GM12878 (cell line): ENCODE measurements around the gene ST8SIA1. TPM values are rescaled to one million over a fixed set of nuclear protein-coding genes. Genes with fewer than 3 reads are reported as not detected.

Experiments used
- ATAC-seq: fragments of 200-7000 bp; cut with Tn5 transposase; 3 replicates; pipeline ENCODE4 v1.9.1; 2020; ENCODE audit warnings: mild to moderate bottlenecking, moderate library complexity
- BruUV-seq: library from RNA; stranded (reverse); fragments of 400-500 nt; replicated peaks from 2 replicates; lab custom pipeline; 2021; lab: Mats Ljungman, UMichigan
- CTCF ChIA-PET: fragments of 300-600 bp; sonication (Branson Sonifier 250); formaldehyde crosslinking; extraction: SDS; loops from one replicate; lab custom pipeline; 2021; ENCODE audit warnings: inconsistent platforms; lab: Yijun Ruan, JAX
- POLR2A ChIA-PET: fragments of 350-600 bp; formaldehyde crosslinking; extraction: SDS; loops from one replicate; lab custom pipeline; 2021; ENCODE audit warnings: inconsistent platforms; lab: Charles Lee
- RAD21 ChIA-PET: fragments of 300-600 bp; sonication (Branson Sonifier 250); formaldehyde crosslinking; loops from one replicate; lab custom pipeline; 2023; ENCODE audit warnings: antibody characterized with exemption; ENCODE audit not compliant: unreplicated experiment; lab: Charles Lee
- SMC1A ChIA-PET: fragments of 300-600 bp; sonication (Branson Sonifier 250); formaldehyde crosslinking; loops from one replicate; lab custom pipeline; 2023; ENCODE audit not compliant: unreplicated experiment, uncharacterized antibody; lab: Charles Lee
- DNase-seq: peaks from one replicate; pipeline ENCODE4 v3.0.0-alpha.2; 2011; ENCODE audit warnings: low read depth, low spot score
- FAIRE-seq: peaks from 3 replicates; lab custom pipeline; 2011; peaks lifted over from hg19 to GRCh38; lab: Jason Lieb, UNC
- H2AFZ ChIP-seq: 2 replicates; pipeline ENCODE4 v1.6.0; 2011; ENCODE audit warnings: low read depth, low read length, control low read depth; ENCODE audit not compliant: control insufficient read depth
- H3K27ac ChIP-seq: 2 replicates; pipeline ENCODE4 v1.5.1; 2011; ENCODE audit warnings: control low read depth; ENCODE audit not compliant: control insufficient read depth, insufficient read depth
- H3K27me3 ChIP-seq, 2 experiments: replicated peaks in 1 of 2; 2 replicates each; pipeline versions ENCODE4 v1.6.0 to v1.6.1; 2011; ENCODE audit warnings: low read length in 1 of 2; ENCODE audit not compliant: control insufficient read depth in 2 of 2, insufficient read depth in 2 of 2
- H3K36me3 ChIP-seq, 2 experiments: 2 replicates each; pipeline ENCODE4 v1.5.1; 2011; ENCODE audit warnings: low read length in 1 of 2; ENCODE audit not compliant: control insufficient read depth in 2 of 2, insufficient read depth in 2 of 2
- H3K4me1 ChIP-seq: 2 replicates; pipeline ENCODE4 v1.6.1; 2011; ENCODE audit warnings: mild to moderate bottlenecking, low read length, moderate library complexity, mixed read lengths; ENCODE audit not compliant: control insufficient read depth, insufficient read depth
- H3K4me2 ChIP-seq: 2 replicates; pipeline ENCODE4 v1.6.0; 2011; ENCODE audit warnings: control low read depth; ENCODE audit not compliant: control insufficient read depth, insufficient read depth
- H3K4me3 ChIP-seq: fragments of 200-600 bp; sonication (generic); 2 replicates; pipeline ENCODE4 v1.5.1; 2016
- H3K79me2 ChIP-seq: 2 replicates; pipeline ENCODE4 v1.6.0; 2011; ENCODE audit warnings: low read length; ENCODE audit not compliant: control insufficient read depth, insufficient read depth
- H3K9ac ChIP-seq: 2 replicates; pipeline ENCODE4 v1.8.0; 2011; ENCODE audit warnings: low read length, control low read depth, mixed read lengths; ENCODE audit not compliant: control insufficient read depth, insufficient read depth
- H3K9me3 ChIP-seq: replicated peaks from 3 replicates; pipeline ENCODE4 v1.5.1; 2011; ENCODE audit warnings: mild to moderate bottlenecking, low read length; ENCODE audit not compliant: control insufficient read depth, insufficient read depth
- H4K20me1 ChIP-seq: 2 replicates; pipeline ENCODE4 v1.6.0; 2011; ENCODE audit not compliant: control insufficient read depth, insufficient read depth
- CREM ChIP-seq: IDR thresholded peaks from 2 replicates; pipeline ENCODE4 v1.6.1; 2014; ENCODE audit warnings: antibody characterized with exemption, low read depth
- HDGF ChIP-seq: fragments of 450-650 bp; IDR thresholded peaks from 2 replicates; pipeline ENCODE4 v1.6.1; 2016; ENCODE audit warnings: antibody characterized with exemption
- NFXL1 ChIP-seq: fragments of 450-650 bp; IDR thresholded peaks from 2 replicates; pipeline ENCODE4 v1.6.1; 2017; ENCODE audit warnings: antibody characterized with exemption, mild to moderate bottlenecking, borderline replicate concordance
- NR2C2 ChIP-seq: IDR thresholded peaks from 2 replicates; pipeline ENCODE4 v1.6.1; 2011; ENCODE audit warnings: borderline replicate concordance, low read depth; ENCODE audit not compliant: control insufficient read depth, insufficient read length
- RAD21 ChIP-seq: IDR thresholded peaks from 2 replicates; pipeline ENCODE4 v1.6.1; 2011; ENCODE audit warnings: mild to moderate bottlenecking, low read depth, low read length, moderate library complexity; ENCODE audit not compliant: insufficient read depth
- SP1 ChIP-seq: IDR thresholded peaks from one replicate; pipeline ENCODE4 v1.6.1; 2011; ENCODE audit warnings: low read depth, low read length
- SREBF1 ChIP-seq: IDR thresholded peaks from 2 replicates; pipeline ENCODE4 v1.6.1; 2012; ENCODE audit warnings: mild to moderate bottlenecking, low read length
- SRF ChIP-seq, 2 experiments: IDR thresholded peaks; 2 replicates each; pipeline ENCODE4 v1.6.1; 2011; ENCODE audit warnings: low read depth in 2 of 2, low read length in 2 of 2, mild to moderate bottlenecking in 1 of 2, moderate library complexity in 1 of 2
- ZSCAN29 ChIP-seq: fragments of 450-650 bp; IDR thresholded peaks from 2 replicates; pipeline ENCODE4 v1.6.1; 2017; ENCODE audit warnings: mild to moderate bottlenecking, moderate library complexity
- WGBS: methylation state at CpG from one replicate; pipeline ENCODE4 v1.1.6; 2016; ENCODE audit warnings: low lambda C conversion rate; ENCODE audit not compliant: insufficient replicate concordance, insufficient coverage; ENCODE audit errors: missing lambda C conversion rate; 5-methylcytosine and 5-hydroxymethylcytosine counted together
- in situ Hi-C: fragments of 300-500 bp; cut with MboI; formaldehyde crosslinking; loops from 9 replicates; pipeline ENCODE4 v1.14.3; 2018; ENCODE audit warnings: mixed read lengths
- intact Hi-C: fragments of 100-400 bp; cut with micrococcal nuclease; formaldehyde crosslinking; loops from one replicate; pipeline ENCODE4 v1.14.2; 2022; ENCODE audit not compliant: unreplicated experiment
- polyA plus RNA-seq, 11 experiments: library from polyadenylated mRNA; depleted of rRNA in 4 of 11; unstranded in 6 of 11; stranded (reverse) in 5 of 11; fragments of >200 nt; fragmentation: Nextera tagmentation in 4 of 11; fragmentation: Illumina TruSeq in 1 of 11; extraction: Ambion mirVana in 4 of 11; extraction: Trizol in 1 of 11; gene quantifications; 1 replicate in 1 of 11; 2 replicates in 10 of 11; pipeline versions ENCODE4 v1.2.1 to v1.2.3, GENCODE V29; 2011 to 2016; ENCODE audit warnings: inconsistent platforms in 2 of 11, missing spikeins in 2 of 11, low read depth in 1 of 11
- total RNA-seq, 4 experiments: library from RNA; depleted of rRNA in 3 of 4; stranded (reverse); fragments of >200 nt in 3 of 4; fragmentation: Illumina TruSeq in 1 of 4; extraction: Trizol in 1 of 4; gene quantifications; 2 replicates each; pipeline versions ENCODE4 v1.2.1 to v1.2.3, GENCODE V29; 2013 to 2021

ST8SIA1 gene
- total and polyA plus RNA-seq, 10 of the 15 experiments (the other 5 are each of a cell fraction or from before 2014, with no cell fraction given): 0.23 to 0.35 (median 0.23) TPM; not detected in 7

DNA sequence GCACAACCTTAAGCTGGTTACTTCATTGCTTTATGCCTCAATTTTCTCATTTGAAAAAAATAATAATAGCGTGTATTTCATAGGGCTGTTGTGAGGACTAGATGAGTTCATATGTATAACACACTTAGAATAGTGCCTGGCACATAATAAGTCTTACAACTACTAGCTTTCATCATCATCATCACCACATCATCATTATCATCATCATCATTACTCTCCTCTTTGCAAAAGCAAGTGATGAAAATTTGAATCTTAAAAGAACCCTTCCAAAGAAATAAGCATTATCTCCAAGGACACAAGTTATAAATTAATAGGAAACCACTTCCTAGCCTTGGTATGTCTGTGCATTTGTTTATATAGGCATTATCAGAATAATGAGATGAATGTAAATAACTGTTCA lies 117.0 kb downstream of the ST8SIA1 start:
- WGBS: 4% methylated on average over 1 of the region's 1 CpG
- CTCF ChIA-PET: no interaction called here
- Histone ChIP-seq H3K27me3 (no peaks in the 10 kb centered on the region), H3K9ac (no peak overlapping the region), H3K9me3 (no peaks in the 10 kb centered on the region), H3K36me3 (no peaks in the 10 kb centered on the region), H3K79me2 (no peaks in the 10 kb centered on the region), H2AFZ (no peak overlapping the region), H4K20me1 (no peaks in the 10 kb centered on the region)
- POLR2A ChIA-PET: no interaction called here
- RAD21 ChIA-PET: no interaction called here
- no peak for ATAC-seq
- TF ChIP-seq NFXL1: no peak
- TF ChIP-seq HDGF: no peak
- no peak for TF ChIP-seq ZSCAN29
- no peak for TF ChIP-seq SREBF1
- TF ChIP-seq CREM: no peak
- no peak for TF ChIP-seq SP1
- no peak for TF ChIP-seq SRF (IDR thresholded peaks at IDR 0.05; ENCODE audit: low read depth in 2 of 2, low read length in 2 of 2)
- TF ChIP-seq, all 136 proteins: peak for 0
- DNase-seq: no peak
- in situ Hi-C loops (no loop called here), intact Hi-C loops (no loop called here)
- no TSS peak for BruUV-seq
- no peak for FAIRE-seq
- H3K27ac ChIP-seq: no peak overlapping the region
- H3K4me2 ChIP-seq: no peak overlapping the region
- H3K4me3 ChIP-seq: no peak overlapping the region
- SMC1A ChIA-PET: no interaction called here
- no peaks in the 10 kb centered on the region for H3K4me1 ChIP-seq

DNA sequence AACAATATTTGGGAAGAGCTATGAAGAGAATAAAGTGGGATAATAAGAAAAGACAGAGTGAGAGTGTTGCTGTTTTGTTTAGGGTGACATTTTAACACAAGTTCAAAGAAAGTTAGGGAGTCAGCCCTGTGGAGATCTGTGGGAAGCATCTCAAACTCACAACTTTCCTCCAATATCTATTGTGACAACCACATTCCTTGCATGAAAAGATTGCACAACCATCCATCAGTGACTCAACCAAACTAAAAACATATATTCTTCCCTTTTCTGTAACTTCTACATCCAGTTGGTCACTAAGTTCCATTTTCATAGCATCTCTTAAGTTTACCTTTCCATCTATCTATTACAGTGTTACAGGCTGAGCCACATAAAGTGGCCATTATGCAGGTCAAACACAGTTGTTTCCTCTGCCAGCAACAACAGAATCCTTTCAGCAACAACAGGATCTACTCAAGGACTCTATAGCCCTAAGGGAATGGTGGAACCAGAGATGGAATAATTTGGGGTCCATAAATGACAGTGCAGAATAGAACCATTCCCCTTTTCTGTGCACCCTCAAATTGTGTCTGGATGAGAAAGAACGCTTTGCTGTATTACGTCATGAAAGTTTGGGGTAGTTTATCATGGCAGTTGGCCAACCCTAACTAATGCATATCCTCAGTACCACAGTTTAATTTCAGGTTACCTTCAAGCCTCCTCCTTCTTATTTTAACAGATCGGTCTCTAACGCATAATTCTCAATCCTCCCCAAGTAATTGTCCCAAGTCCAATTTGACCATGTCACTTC lies 118.8 kb downstream of the ST8SIA1 start:
- Histone ChIP-seq H3K4me3 (no peak overlapping the region), H3K9me3 (no peaks in the 10 kb centered on the region), H4K20me1 (no peaks in the 10 kb centered on the region), H3K9ac (no peak overlapping the region), H3K79me2 (no peaks in the 10 kb centered on the region), H3K27me3 (no peaks in the 10 kb centered on the region), H3K4me2 (no peak overlapping the region), H3K36me3 (no peaks in the 10 kb centered on the region), H3K4me1 (no peaks in the 10 kb centered on the region), H3K27ac (no peak overlapping the region), H2AFZ (no peak overlapping the region)
- intact Hi-C loops: no loop called here
- 84% methylated on average over 4 of the region's 4 CpGs for WGBS
- ChIA-PET SMC1A (no interaction called here), POLR2A (no interaction called here), CTCF (no interaction called here), RAD21 (no interaction called here)
- TF ChIP-seq NR2C2 (no peak), RAD21 (no peak)
- DNase-seq: no peak
- in situ Hi-C loops: no loop called here
- BruUV-seq: no TSS peak
- ATAC-seq: no peak
- FAIRE-seq: no peak
